CD4-positive, alpha-beta T cell treated with Interleukin-17A for 4 hours (primary cell): ENCODE data around the gene BBS1.

ENCODE experiments used
- DNase-seq: peaks from one replicate; pipeline ENCODE4 v3.0.0-alpha.2; 2020; ENCODE audit warnings: mixed read lengths

BBS1 gene

DNA sequence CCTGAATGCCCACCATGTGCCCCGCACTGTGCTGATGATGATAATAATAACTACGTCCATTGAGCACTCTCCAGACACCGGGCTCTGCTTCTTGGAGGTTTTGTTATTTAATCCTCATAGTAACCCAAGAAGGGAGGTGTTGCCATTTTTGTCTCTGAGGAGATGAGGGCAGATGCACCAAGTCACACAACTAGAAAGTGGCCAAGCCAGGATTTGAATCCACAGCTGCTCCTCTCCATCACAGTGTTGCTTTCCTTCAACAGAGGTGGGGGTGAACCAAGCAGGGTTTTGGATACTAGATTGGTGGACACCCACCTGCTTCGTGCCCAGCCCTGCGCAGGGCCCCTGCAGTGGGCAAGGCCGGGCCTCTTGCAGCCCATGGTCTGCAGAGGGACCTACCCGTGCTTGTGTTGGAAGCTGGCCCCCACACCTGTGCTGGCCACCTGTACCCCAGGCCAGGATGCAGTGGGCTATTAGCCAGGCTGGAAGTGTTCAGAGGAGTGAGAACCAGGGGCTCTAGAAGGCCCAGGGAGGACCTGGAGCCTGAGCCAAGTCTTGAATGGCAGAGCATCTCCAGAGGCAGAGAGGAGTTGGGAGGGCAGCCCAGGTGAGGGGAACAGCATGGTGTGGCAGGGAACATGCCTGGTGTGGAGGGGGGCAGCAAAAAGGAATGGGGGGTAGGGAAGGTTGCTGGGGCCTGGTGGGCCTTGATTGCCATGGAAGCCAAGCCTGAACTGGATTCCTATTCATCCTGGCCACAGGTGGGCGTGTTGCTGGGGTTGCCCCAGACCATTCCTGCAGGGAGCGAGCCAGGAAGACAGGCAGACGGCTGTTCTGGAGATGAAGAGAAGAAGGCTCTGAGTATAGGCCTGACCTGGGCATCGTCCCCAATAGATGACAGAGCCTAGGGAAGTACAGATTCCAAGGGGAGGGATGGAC, 32.9 kb upstream of the BBS1 start:
- DNase-seq, result no peak

DNA sequence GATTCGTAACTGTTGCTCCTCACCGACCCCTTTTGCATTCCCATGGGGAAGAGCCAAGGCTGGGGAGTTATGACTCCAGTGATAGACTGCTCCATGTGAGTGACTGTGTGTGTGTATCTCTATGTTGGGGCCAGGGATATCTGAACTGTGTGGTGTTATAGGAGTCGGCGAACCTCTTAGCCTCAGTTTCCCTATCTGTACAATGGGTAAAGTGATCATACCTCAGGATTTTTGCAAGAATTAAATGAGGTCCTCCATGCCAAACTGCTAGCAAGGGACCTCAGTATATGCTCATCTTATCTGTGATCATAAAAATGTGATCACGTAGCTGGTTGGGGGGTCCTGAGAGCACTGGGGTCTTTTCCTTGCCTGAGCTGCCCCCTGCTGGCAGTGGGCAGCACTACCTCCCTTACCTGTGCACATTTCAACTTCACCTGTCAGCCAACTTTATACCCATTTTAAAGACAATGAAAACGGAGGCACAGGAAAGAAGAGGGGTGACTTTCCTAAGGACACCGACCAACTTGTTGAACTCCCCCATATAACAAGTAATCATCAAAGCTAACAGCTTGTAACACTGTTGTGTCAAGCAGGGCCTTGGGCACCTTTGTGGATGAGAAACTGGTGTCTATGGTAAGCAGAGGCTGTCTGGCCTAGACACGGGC, 31.6 kb upstream of the BBS1 start:
- DNase-seq, result peak; percentile 54

DNA sequence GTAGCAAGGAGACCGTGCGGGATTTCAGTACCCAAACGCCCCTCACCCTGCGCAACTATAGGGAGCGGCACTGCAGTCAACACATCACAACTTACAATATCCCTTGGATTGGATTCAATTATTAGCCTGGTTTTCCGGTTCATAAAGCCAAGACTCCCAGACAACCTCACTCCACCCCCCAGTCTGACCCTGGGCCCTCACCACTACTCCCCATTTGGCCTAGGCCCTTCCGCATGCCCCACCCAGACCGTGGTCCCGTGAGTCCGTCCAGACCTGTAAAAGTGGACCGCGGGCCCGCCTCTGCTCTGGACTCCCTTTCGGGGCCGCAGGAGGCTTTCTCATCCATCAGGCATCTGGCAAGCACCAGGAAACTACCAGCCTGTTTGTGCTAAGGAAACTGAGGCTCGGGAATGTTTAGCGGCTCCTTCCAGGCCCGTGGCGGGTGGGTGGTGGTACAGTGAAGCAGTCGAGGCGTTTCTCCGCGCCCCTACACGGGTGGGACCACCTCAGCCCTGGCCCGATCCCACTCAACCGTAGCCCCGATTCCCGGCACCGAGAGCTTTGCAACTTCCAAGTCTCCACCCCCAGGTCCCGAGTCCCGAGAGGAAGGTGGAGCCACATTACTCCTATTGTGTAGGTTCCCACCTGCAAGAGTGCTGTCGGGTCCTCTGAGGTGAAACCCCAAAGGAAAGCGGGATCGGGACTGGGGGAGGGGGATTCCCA, 30.9 kb upstream of the BBS1 start:
- DNase-seq, result no peak

DNA sequence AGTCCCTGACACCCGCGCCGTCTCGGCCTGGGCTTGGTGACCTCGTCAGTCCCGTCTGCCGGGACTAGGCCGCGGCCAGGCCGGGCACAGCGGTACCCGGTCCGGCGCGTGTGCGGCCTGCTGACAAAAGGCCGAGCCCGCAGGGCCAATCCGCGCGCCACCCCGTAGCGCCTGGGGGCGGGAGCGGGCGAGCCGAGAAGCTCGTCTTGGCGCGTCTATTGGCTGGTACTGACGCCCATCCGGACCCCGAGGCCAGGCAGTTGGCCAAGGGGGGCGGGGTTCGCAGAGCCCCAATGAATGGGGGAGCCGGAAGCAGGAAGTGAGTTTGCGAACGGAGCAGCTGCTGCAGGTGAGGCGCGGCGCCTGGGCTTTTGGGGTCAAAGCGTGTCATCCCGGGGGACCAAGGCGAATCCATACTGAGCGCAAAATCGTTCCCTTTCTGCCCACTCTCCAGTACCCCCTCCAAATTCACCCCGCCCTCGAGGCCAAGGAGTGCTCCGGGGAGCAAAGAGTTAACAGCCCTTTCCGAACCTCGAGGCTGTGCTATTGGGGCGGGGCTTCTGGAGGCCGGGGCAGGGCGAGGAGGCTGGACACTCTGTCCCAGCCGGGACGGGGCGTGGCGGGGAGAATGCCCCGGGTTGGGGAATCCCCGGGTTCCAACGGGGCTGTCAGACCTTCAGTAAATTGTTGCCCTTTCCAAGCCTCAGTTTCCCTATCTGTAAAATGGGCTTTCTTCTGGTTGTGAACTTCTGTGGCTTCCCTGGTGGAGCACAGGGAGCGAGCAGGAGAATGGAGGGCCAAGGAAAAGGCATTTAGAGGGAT, 30.1 kb upstream of the BBS1 start, which contains the start of gene DPP3:
Gene DPP3 (plus strand): TSS at position 318 of the 822 bp plus-strand sequence. CDS start 1,767 bp downstream, outside the sequence.
- peak; percentile 96 for DNase-seq

DNA sequence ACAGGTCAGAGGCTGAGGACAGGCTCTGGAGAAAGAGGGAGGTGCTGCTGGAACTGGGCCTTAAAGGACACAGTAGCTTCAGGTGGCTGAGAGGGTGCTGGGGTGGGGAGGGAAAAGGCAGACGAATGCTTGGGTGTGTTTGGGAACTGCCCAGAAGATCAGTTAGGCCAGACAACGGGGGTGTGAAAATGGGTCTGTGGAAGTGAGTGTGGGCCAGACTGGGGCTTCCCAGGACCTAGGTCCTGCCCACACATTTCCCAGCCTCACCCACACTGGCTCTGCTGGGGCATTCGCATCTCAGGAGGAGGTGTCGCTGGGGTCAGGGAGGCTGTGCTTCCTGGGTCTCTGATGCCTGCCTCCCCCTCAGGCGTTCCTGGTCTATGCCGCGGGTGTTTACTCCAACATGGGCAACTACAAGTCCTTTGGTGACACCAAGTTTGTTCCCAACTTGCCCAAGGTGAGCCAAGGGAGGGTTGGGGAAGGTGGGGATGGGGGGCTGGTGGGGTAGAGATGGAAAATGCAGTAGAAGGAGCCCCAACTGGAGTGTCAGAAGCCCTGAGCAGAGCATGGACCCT, 25.5 kb upstream of the BBS1 start:
- DNase-seq, result no peak

DNA sequence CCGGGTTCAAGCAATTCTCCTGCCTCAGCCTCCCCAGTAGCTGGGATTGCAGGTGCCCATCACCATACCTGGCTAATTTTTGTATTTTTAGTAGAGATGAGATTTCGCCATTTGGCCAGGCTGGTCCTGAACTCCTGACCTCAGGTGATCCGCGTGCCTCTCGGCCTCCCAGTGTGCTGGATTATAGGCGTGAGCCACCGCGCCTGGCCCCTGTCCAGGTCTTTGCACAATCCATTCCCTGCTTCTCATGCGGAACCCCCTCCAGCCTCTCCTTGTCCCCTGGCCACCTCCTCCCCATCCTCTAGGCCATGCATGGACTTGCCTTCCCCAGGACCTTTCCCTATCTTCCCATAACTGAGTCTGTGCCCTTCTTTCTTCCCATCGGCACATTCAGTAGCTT, 21.5 kb upstream of the BBS1 start:
- no peak for DNase-seq

DNA sequence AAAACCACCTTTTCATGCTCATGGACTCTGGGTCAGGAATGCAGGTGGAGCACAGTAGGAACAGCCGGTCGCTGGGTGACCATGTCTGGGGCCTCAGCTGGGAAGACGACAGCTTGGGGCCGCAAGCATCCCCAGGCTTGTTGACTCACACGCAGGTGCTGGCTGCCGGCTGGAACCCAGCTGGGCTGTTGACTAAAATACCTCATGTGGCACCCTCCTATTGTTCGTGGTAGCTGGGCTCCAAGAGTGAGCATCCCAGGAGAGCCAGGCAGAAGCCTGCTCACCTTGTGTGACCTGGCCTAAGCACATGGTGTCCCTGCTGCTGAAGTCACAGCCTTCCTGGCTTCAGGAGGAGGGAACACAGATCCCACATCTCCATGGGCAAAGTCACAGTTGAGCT, 20.8 kb upstream of the BBS1 start:
- no peak for DNase-seq

DNA sequence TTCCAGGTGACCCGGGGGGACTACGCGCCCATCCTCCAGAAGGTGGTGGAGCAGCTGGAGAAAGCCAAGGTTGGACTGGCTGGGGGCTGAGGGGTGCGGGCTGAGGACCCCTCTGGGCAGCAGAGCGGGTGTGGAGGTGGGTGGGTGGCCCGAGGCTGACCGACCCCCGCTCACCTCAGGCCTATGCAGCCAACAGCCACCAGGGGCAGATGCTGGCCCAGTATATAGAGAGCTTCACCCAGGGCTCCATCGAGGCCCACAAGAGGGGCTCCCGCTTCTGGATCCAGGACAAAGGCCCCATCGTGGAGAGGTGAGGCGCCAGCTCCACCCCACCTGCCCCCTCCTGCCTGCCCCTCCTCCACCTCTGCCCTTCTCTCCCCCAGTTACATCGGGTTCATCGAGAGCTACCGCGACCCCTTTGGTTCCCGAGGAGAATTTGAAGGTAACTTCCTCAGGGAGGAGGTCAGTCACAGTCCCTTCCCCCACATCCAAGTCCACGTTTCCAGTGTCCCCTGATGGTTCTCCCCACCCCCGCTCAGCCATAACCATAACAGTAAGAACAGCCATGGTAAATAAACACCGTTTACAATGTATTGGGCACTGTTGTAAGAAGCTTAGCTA, 19.0 kb upstream of the BBS1 start:
- DNase-seq, result no peak

DNA sequence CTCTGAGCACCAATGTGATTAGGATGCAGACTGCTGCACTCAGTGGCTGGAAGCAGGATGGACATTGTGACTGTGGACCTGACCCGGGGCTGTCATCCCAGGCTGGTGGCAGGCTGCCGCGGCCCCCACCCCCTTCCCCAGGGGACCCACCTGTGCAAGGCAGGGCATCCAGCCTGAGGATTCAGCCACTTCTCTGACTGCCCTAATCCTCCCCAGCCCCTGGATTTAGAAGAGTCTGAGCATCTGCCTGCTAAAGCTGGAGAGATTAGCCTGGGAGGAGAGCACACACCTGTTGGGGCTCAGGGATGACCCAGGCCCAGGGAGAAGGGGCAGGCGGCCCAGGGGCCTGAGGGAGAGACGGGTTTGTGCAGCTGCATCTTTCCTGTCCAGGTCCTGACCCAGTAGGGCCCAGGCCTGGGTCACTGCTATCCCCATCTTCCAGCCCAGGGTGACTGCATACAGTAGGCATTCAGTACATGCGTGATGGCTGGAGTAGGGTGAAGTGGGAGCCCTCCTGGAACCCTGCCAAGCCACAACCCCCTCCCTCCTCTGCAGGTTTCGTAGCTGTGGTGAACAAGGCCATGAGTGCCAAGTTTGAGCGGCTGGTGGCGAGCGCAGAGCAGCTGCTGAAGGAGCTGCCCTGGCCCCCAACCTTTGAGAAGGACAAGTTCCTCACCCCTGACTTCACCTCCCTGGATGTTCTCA, 18.1 kb upstream of the BBS1 start:
- DNase-seq, result no peak

DNA sequence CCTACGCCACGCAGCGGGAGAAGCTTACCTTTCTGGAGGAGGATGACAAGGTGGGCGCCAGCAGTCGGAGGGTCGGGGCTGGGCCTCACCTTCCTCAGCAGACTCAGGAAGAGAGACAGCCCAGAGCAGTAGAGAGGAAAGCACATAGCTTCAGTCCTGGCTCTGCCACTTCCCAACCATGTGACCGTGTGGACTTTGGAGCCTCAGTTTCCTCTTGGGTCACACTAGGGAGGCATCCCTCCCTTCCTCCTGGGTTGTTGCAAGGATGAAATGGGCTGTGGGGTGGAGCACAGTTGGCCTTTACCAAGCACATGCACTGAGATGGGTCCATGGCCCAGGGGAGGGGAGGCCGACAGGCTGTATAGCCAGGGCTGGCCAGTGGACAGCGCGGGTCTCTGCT, 17.3 kb upstream of the BBS1 start:
- DNase-seq, result no peak

DNA sequence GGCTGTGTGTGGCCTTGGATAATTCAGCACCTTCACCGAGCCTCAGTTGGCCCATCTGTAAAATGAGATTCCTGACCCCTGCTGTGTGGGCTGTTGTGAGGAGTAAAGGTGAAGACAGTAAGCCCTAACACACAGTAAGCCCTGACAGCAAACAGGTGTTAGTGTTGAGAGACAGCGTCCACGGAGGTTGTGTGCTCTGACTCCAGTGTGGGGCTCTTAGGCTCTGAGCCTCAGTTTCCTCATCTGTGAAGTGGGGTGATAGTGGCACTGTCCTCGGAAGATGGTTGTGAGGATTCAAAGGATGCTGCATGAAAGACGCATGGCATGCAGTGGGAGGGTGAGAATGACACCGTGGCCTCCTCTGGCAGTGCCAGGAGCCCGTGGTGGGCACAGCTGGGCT, 16.0 kb upstream of the BBS1 start:
- no peak for DNase-seq

DNA sequence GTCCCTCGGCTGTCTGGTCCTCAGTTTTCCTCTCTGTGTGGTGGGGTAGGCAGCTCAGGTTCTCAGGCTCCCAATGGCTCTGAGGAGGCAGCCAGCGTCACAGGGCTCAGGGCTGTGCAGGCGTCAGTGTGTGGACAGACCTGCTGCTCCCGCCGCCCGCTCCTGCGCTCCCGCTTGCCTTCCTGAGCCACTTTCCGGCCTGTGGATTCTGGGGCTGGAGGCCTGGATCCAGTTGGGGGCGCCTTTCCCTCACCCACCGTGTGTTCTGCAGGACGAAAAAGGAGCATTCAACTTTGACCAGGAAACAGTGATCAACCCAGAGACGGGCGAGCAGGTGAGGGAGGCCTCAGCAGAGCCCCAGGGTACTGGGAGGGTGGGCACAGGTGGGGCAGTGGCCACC, 15.5 kb upstream of the BBS1 start:
- no peak for DNase-seq

DNA sequence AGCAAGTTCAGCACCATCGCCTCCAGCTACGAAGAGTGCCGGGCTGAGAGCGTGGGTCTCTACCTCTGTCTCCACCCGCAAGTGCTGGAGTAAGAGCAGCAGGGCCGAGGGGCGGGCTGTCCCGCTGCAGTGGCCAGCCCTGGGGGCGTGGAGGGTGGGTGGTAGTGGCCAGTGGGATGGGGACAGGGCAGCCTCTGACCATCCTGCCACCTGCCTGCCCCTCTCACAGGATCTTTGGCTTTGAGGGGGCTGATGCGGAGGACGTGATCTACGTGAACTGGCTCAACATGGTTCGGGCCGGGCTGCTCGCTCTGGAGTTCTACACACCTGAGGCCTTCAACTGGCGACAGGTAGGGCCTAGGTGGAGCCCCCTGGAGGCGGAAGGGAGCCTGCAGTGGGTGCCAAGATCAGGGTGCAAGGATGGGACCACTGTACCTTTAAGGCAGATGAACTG, 15.0 kb upstream of the BBS1 start:
- DNase-seq, result no peak

DNA sequence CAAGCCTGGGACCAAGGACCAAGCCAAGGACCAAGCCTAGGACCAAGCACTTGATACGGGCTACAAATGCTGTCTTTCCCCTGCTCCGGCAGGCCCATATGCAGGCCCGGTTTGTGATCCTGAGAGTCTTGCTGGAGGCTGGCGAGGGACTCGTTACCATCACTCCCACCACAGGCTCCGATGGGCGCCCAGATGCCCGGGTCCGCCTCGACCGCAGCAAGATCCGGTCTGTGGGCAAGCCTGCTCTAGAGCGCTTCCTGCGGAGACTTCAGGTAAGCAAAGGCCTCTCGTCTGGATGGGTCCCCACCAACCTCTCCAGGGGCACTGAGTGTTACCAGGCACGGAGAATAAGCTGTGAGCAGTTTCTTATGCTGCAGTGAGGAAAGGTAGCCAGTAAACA, 13.2 kb upstream of the BBS1 start:
- no peak for DNase-seq

DNA sequence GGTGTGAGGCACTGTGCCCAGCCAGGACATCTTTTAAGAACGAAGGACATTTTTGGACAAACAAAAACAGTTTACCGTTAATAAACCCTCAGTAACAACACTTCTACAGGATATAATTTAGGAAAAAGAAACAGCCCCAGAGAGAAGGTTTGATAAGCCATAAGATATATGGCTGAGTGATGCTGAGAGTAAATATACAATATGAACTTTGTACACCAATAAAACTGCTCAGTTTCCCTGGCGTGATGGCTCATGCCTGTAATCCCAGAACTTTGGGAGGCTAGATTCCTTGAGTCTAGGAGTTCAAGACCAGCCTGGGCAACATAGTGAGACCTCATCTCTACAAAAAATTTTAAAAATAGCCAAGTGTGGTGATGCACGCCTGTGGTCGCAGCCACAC, 11.9 kb upstream of the BBS1 start:
- no peak for DNase-seq

DNA sequence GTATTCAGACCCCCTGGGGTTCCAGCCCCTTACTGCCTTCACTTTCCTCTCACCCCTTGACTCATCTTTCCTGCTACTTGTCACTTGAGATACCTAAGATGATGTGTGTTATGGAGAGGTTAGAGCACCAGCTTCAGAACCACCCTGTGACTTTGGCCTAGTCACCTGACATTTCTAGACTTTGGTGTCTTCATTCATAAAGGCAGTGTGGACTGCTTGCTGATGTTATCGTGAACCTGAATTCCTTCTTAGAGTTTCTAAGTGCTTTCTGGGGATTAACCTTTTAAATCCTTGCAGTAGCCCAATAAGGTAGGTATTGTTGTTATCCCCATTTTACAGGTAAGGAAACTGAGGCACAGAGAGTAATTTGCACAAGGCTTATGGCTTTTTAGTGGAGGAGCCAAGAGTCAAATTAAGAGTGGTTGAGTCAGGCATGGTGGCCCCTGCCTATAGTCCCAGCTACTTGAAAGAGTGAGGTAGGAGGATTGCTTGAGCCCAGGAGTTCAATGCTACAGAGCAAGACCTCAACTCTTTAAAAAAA, 5.1 kb upstream of the BBS1 start:
- no peak for DNase-seq

DNA sequence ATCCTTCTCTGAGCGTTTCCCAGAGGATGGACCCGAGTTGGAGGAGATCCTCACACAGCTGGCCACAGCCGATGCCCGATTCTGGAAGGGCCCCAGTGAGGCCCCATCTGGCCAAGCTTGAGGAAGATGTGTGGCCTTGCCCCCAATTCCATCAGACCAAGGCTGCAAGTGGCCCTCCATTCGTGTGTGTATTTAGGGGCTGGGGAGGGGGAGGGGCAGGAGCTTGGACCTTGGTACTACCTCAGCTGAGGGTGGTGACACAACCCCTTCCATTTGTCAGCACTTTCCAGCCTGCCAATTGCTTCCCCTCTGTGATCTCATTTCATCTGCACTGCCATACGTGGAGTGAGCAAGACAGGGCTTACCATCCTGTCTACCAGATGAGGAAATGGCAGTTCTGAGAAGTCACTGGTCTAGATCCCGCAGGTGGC, 1.3 kb upstream of the BBS1 start:
- DNase-seq, result no peak

DNA sequence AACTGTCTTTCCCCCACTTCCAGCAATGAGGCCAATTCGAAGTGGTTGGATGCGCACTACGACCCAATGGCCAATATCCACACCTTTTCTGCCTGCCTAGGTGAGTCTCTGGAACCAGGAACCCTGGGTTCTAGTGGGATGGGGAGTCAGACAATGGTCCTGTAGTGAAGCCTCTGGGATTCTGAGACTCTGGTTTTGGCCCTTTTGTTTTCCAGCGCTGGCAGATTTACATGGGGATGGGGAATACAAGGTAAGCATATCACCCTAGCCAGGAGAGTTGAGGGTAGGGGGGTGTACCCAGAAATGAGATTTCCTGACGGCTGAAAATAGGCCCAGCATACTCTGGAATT, 530 bp downstream of the BBS1 start:
- no peak for DNase-seq

DNA sequence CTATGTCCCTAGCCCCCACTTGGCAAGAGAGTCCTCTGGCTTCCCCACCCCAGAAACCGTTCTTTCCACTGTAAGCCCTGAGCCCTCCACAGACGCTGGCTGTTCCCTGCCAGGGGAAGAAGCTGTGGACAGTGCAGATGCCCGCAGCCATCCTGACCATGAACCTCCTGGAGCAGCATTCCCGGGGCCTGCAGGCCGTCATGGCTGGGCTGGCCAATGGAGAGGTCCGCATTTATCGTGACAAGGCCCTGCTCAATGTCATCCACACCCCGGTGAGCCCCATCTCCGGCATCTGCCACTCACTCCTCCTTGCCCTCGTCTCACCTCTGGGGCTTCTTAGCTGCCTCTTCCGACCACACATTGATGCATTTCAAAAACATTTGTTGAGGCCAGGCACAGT, 13.2 kb downstream of the BBS1 start:
- DNase-seq, result no peak

DNA sequence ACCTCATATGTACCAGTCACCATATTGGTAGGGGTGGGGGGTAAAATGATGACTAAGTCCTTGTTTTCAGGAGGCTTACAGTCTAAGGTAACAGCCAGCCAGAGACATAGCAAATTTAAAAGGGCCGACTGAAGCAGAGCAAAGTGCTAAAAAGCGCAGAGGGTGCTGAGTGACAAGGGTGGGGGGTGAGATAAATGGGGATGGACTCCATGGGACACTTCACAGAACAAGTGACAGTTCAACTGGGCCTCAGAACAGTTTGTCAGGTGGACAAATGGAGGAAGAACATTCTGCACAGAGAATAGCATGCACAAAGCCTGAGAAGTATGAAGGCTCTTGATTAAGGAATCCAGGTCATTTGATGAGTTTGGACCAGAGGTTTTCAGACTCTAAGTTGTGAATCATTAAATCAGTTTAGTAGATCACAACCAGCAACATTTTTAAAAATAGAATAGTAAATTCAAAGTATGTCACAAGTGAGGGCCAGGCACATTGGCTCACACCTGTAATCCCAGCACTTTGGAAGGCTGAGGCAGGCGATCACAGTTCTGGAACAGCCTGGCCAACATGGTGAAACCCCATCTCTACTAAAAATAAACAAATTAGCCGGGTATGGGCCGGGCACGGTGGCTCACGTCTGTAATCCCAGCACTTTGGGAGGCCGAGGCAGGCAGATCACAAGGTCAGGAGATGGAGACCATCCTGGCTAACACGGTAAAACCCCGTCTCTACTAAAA, 14.0 kb downstream of the BBS1 start:
- DNase-seq, result no peak
